ENCODE results near the gene AFG1L. TPM values are rescaled to one million over a fixed set of nuclear protein-coding genes. Genes with fewer than 3 reads are reported as not detected.
"Not testable (repeated sequence)": the region's sequence is repeated elsewhere in the genome, so short reads cannot be mapped to it uniquely, and the experiment has no call there.

The AFG1L gene
- total RNA-seq, 1 donor from 2014 or later, result 3.7 TPM

- TF ChIP-seq POLR2A (IDR thresholded peaks at IDR 0.05) (peak in 1 of 2 donors; percentile 84), CTCF (IDR thresholded peaks at IDR 0.05) (peak in 1 of 3 experiments; percentile 37), POLR2AphosphoS5 (IDR thresholded peaks at IDR 0.05; ENCODE audit: insufficient read depth in 1 of 2, low read depth in 1 of 2) (peak; percentile 81 to 94)
- Histone ChIP-seq H3K4me3 (peak overlapping the region; percentile 77 to 94), H3K27me3 (no peaks in the 10 kb centered on the region), H3K36me3 (peaks cover 0 to 8% of the 10 kb centered on the region in 2 donors), H3K27ac (peak overlapping the region; percentile 99), H3K9me3 (no peaks in the 10 kb centered on the region), H3K4me1 (peaks cover 35% of the 10 kb centered on the region)
- intact Hi-C loops (cut with DNase I), result loop anchor here (10.0 kb wide), 1 partner anchor 826 kb away; the partner anchor contains the start of gene CD164
- DNase-seq (ENCODE audit: extremely low spot score in 2 of 2), result peak in 1 of 2 donors; percentile 99
Observed at GRCh38 chr6:108558372-108559096, 263.7 kb downstream of the AFG1L start.

DNA sequence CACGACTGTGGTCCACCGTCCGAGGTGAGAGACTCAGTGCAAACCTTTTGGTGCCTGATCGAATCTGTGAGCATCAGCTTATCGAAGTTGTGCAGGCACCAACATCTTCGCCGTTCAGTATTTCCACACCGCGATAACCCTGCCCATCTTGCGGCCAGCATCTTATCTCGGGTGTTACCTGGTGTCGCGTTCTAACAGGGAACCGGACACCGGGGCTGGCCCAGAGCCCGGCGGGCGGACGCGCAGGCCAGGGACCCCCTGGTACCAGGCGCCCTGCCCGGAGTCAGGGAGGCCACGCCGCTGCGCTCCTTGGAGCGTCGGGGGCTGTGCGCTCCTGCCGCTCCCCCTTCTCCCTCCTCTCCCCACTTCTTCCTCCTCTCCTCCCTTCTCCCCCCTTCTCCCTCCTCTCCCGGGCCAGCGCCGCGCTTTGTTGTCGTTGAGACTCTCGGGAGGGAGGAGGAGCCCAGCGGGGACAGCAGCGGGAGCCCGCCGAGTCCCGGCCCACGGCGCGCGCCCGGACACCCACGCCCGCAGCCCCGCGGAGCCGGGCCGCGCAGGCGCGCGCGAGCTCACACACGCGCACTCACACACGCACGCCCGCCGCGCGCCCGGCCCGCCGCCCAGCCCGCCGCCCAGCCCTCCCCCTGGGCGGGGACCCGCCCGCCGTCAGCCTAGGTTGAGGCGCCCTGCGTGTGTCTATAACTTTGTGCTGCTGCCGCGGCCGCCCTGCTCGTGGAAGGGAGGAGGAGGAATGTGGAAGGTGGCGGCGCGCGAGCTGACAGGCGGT is 264.4 kb downstream of the AFG1L start:
- peaks cover 43% of the 10 kb centered on the region for H3K4me1 ChIP-seq
- peak overlapping the region; percentile 77 to 94 for H3K4me3 ChIP-seq
- H3K27me3 ChIP-seq, result no peaks in the 10 kb centered on the region
- TF ChIP-seq POLR2A (IDR thresholded peaks at IDR 0.05) (peak in 1 of 2 donors; percentile 64), CTCF (IDR thresholded peaks at IDR 0.05) (no peak), POLR2AphosphoS5 (IDR thresholded peaks at IDR 0.05; ENCODE audit: insufficient read depth in 1 of 2, low read depth in 1 of 2) (peak; percentile 22 to 84)
- intact Hi-C loops (cut with DNase I), result loop anchor here (10.0 kb wide), 1 partner anchor 826 kb away; the partner anchor contains the start of gene CD164
- peaks cover 0 to 8% of the 10 kb centered on the region in 2 donors for H3K36me3 ChIP-seq
- no peaks in the 10 kb centered on the region for H3K9me3 ChIP-seq
- H3K27ac ChIP-seq, result peak overlapping the region; percentile 99
- DNase-seq (ENCODE audit: extremely low spot score in 2 of 2), result peak in 1 of 2 donors; percentile 95

DNA sequence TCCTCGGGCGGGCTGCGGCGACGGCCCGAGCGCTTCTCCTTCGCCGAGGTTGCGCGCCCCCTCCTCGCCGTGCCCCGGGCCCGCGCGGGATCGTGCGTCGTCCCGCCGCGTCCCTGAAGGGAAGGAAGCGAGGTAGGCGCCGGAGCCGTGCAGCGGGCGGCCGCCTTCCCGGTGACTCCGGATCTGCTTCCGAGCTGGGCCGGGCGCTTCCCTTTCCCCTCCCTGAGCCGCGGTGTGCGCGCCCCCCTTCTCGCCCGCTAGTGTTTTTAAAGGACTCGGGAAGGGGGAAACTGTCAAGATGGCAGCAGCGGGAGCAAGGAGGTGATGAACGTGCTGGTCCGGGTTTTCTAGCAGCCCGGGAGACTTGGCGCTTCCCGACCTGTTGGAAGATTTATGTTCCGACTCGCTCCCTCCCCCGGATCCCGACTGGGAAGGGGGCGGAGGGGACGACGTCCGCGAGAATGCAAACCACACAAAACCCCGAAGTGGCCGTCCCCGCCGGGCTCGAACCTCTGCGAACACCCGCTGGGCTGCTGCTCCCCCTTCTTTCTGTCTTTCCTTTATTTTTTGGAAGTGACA is 265.1 kb downstream of the AFG1L start:
- H3K4me3 ChIP-seq, result peak overlapping the region; percentile 77 to 94
- H3K4me1 ChIP-seq, result peaks cover 47% of the 10 kb centered on the region
- no peaks in the 10 kb centered on the region for H3K27me3 ChIP-seq
- H3K36me3 ChIP-seq, result peaks cover 0 to 8% of the 10 kb centered on the region in 2 donors
- intact Hi-C loops (cut with DNase I), result loop anchor here (5.0 to 10.0 kb wide), 3 partner anchors 92 to 825 kb away; partner anchors contain the start of gene CD164
- H3K27ac ChIP-seq, result peak overlapping the region; percentile 99
- TF ChIP-seq POLR2AphosphoS5 (IDR thresholded peaks at IDR 0.05; ENCODE audit: insufficient read depth in 1 of 2, low read depth in 1 of 2) (no peak), POLR2A (IDR thresholded peaks at IDR 0.05) (no peak), CTCF (IDR thresholded peaks at IDR 0.05) (no peak)
- no peaks in the 10 kb centered on the region for H3K9me3 ChIP-seq
- peak in 1 of 2 donors; percentile 93 for DNase-seq (ENCODE audit: extremely low spot score in 2 of 2)

- TF ChIP-seq POLR2AphosphoS5 (IDR thresholded peaks at IDR 0.05; ENCODE audit: insufficient read depth in 1 of 2, low read depth in 1 of 2) (peak in 1 of 2 donors; percentile 95), CTCF (IDR thresholded peaks at IDR 0.05) (no peak), POLR2A (IDR thresholded peaks at IDR 0.05) (peak; percentile 44 to 50)
- DNase-seq (ENCODE audit: extremely low spot score in 2 of 2), result peak in 1 of 2 donors; percentile 94
- Histone ChIP-seq H3K4me1 (peaks cover 47% of the 10 kb centered on the region), H3K9me3 (no peaks in the 10 kb centered on the region), H3K36me3 (peaks cover 0 to 8% of the 10 kb centered on the region in 2 donors), H3K4me3 (peak within 1 kb of the TSS; percentile 77 to 94), H3K27ac (peak within 1 kb of the TSS; percentile 99), H3K27me3 (no peaks in the 10 kb centered on the region)
- intact Hi-C loops (cut with DNase I), result loop anchor here (5.0 kb wide), 2 partner anchors 92 to 222 kb away; no protein-coding TSS in a partner anchor
Observed at GRCh38 chr6:108560463-108561308, 265.8 kb downstream of the AFG1L start, which contains the start of gene FOXO3. Gene FOXO3 (plus strand): TSS chr6:108560917. CDS start chr6:108561209, 292 bp downstream.

GRCh38 chr6:108561309-108561647 is 266.4 kb downstream of the AFG1L start:
- H3K27me3 ChIP-seq, H3K36me3 ChIP-seq, H3K9me3 ChIP-seq: not testable (repeated sequence)
- DNase-seq (ENCODE audit: extremely low spot score in 2 of 2), result peak in 1 of 2 donors; percentile 42
- Histone ChIP-seq H3K27ac (peak overlapping the region; percentile 99), H3K4me3 (peak overlapping the region; percentile 77 to 94), H3K4me1 (peaks cover 47% of the 10 kb centered on the region)
- intact Hi-C loops (cut with DNase I), result loop anchor here (5.0 kb wide), 2 partner anchors 91 to 221 kb away; no protein-coding TSS in a partner anchor
